Rectal smooth muscle tissue (tissue), 1 donor: ENCODE measurements around the gene GRIA1.

ENCODE experiments used
- H3K27ac ChIP-seq: one replicate; pipeline ENCODE4 v1.7.0; 2013; ENCODE audit warnings: low read depth, low read length, inconsistent platforms
- H3K27me3 ChIP-seq: one replicate; pipeline ENCODE4 v1.7.0; 2013; ENCODE audit warnings: low read length; ENCODE audit not compliant: control insufficient read depth, insufficient read depth
- H3K36me3 ChIP-seq: one replicate; pipeline ENCODE4 v1.7.0; 2013; ENCODE audit warnings: low read length; ENCODE audit not compliant: control insufficient read depth, insufficient read depth
- H3K4me1 ChIP-seq: one replicate; pipeline ENCODE4 v1.7.0; 2013; ENCODE audit warnings: low read length; ENCODE audit not compliant: control insufficient read depth, insufficient read depth
- H3K4me3 ChIP-seq: one replicate; pipeline ENCODE4 v1.7.0; 2013; ENCODE audit warnings: low read length
- H3K9ac ChIP-seq: one replicate; pipeline ENCODE4 v1.7.0; 2013; ENCODE audit warnings: low read length

Gene GRIA1

GRCh38 chr5:153534102-153534501 is 43.6 kb downstream of the GRIA1 start:
- Histone ChIP-seq H3K27me3 (no peaks in the 10 kb centered on the region), H3K27ac (no peak overlapping the region), H3K4me3 (no peak overlapping the region), H3K9ac (no peak overlapping the region), H3K4me1 (no peaks in the 10 kb centered on the region), H3K36me3 (no peaks in the 10 kb centered on the region)

- no peaks in the 10 kb centered on the region for H3K27me3 ChIP-seq
- no peak overlapping the region for H3K9ac ChIP-seq
- no peaks in the 10 kb centered on the region for H3K4me1 ChIP-seq
- H3K36me3 ChIP-seq: no peaks in the 10 kb centered on the region
- H3K27ac ChIP-seq: no peak overlapping the region
- H3K4me3 ChIP-seq: no peak overlapping the region
Measured at GRCh38 chr5:153537207-153537606, 46.7 kb downstream of the GRIA1 start.

- Histone ChIP-seq H3K27ac (no peak overlapping the region), H3K4me3 (no peak overlapping the region), H3K36me3 (no peaks in the 10 kb centered on the region), H3K4me1 (no peaks in the 10 kb centered on the region), H3K27me3 (no peaks in the 10 kb centered on the region), H3K9ac (no peak overlapping the region)
Measured at GRCh38 chr5:153539983-153540382, 49.5 kb downstream of the GRIA1 start.

GRCh38 chr5:153542536-153542935 is 52.1 kb downstream of the GRIA1 start:
- Histone ChIP-seq H3K27me3 (no peaks in the 10 kb centered on the region), H3K9ac (no peak overlapping the region), H3K36me3 (no peaks in the 10 kb centered on the region), H3K4me1 (no peaks in the 10 kb centered on the region), H3K4me3 (no peak overlapping the region), H3K27ac (no peak overlapping the region)

DNA sequence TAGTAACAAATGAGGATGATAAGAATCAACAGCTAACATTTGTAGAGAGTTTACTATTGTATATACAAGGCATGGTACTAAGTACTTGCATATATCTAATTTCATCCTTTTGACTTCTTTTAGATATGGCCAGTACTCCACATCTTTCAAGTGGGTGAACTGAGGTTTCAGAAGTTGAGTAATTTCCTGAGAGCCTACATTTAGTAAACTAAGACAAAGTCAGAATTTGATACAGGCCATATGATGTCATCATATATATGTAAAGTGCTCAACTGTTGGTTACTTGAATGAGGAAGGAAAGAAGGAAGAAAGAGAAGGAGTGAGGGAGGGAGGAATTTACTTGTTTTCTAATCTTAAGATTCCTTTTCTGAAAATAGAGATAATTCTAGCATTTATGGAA is 52.8 kb downstream of the GRIA1 start:
- no peak overlapping the region for H3K9ac ChIP-seq
- H3K4me1 ChIP-seq: no peaks in the 10 kb centered on the region
- H3K4me3 ChIP-seq: no peak overlapping the region
- no peaks in the 10 kb centered on the region for H3K36me3 ChIP-seq
- no peaks in the 10 kb centered on the region for H3K27me3 ChIP-seq
- H3K27ac ChIP-seq: no peak overlapping the region

DNA sequence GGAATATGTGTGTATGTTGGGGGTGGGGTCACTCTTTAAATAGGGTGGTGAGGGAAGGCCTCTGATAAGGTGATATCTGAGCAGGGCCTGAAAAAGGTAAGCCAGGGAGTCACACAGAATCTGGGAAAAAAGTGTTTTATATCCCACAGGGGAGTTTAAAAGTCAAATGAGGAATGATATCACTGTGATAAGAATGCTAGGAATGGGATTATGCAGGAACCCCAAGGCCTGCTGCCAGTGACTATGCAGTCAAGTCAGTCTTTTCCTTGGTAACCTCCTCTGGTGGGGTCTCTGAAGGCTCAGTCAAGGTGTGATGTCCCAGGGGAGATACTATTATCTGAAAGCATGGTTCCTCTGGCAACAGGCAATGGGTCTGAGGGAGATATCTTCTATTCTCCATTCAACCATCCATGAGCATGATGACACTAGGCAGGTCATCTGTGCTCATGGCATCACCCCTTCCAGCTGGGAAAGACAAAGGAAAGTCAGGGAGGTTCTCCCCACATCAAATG is 53.5 kb downstream of the GRIA1 start:
- no peak overlapping the region for H3K27ac ChIP-seq
- H3K4me1 ChIP-seq: no peaks in the 10 kb centered on the region
- no peak overlapping the region for H3K4me3 ChIP-seq
- no peak overlapping the region for H3K9ac ChIP-seq
- no peaks in the 10 kb centered on the region for H3K36me3 ChIP-seq
- H3K27me3 ChIP-seq: no peaks in the 10 kb centered on the region

GRCh38 chr5:153544706-153545105 is 54.2 kb downstream of the GRIA1 start:
- no peaks in the 10 kb centered on the region for H3K27me3 ChIP-seq
- no peak overlapping the region for H3K27ac ChIP-seq
- no peak overlapping the region for H3K9ac ChIP-seq
- no peaks in the 10 kb centered on the region for H3K4me1 ChIP-seq
- no peaks in the 10 kb centered on the region for H3K36me3 ChIP-seq
- H3K4me3 ChIP-seq: no peak overlapping the region

DNA sequence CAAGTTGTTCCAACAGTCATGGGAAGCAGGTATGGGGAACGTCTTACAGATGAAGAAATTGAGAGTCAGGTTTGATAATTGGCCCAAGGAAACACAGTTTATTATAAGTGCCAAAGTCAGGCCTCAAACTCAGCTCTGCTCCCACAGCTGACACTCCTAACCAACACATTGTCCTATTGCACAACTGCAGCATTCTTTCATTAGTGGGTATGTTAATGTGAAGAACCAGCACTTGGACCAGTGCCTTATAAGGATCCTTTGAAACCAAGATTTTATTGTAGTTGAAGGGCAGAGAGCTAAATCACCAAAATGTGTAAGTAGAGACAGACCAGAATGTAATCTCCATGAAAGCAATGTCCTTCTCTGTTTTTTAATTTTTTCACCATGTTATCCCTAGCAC is 56.1 kb downstream of the GRIA1 start:
- no peaks in the 10 kb centered on the region for H3K36me3 ChIP-seq
- H3K27ac ChIP-seq: no peak overlapping the region
- no peaks in the 10 kb centered on the region for H3K27me3 ChIP-seq
- H3K9ac ChIP-seq: no peak overlapping the region
- peaks cover under 1% of the 10 kb centered on the region for H3K4me1 ChIP-seq
- H3K4me3 ChIP-seq: no peak overlapping the region

GRCh38 chr5:153551537-153552079 is 61.1 kb downstream of the GRIA1 start:
- Histone ChIP-seq H3K27me3 (no peaks in the 10 kb centered on the region), H3K4me1 (peaks cover 7% of the 10 kb centered on the region), H3K36me3 (no peaks in the 10 kb centered on the region), H3K9ac (no peak overlapping the region), H3K27ac (no peak overlapping the region), H3K4me3 (no peak overlapping the region)

GRCh38 chr5:153552886-153553285 is 62.4 kb downstream of the GRIA1 start:
- Histone ChIP-seq H3K9ac (no peak overlapping the region), H3K4me3 (no peak overlapping the region), H3K36me3 (no peaks in the 10 kb centered on the region), H3K27ac (no peak overlapping the region), H3K4me1 (peaks cover 7% of the 10 kb centered on the region), H3K27me3 (no peaks in the 10 kb centered on the region)

DNA sequence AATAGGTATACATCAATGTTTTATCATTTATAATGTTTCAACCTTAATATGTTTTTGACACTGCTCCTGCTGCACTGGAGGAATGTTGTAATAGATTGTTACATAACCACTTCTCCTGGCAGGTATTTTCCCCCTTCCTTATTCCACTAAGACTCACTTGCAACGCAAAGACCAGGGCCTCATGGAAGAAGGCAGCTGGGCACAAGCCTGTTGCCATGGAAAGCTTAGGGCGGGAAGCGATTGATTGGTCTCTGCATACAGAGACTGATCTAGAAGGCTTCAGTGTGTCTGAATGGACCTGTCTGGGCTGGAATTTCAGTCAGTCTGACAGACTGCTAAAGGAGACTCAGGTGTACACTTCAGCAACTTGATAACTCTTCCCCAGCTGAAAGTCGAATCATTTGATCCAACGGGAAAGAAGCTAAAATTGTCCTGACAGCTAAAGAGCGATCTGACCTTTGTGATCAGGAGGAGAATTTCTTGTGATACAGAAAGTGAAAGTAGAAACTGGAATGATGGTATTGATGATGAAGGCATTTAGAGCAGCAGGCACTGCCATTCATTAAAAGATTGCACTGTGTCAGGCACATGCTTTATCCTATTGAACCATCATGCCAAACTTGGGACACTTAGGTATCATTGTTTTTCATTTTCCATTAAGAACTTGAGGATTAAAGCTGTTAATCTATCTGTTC is 65.1 kb downstream of the GRIA1 start:
- H3K27me3 ChIP-seq: no peaks in the 10 kb centered on the region
- H3K4me1 ChIP-seq: peaks cover 7% of the 10 kb centered on the region
- no peak overlapping the region for H3K9ac ChIP-seq
- H3K27ac ChIP-seq: no peak overlapping the region
- no peak overlapping the region for H3K4me3 ChIP-seq
- no peaks in the 10 kb centered on the region for H3K36me3 ChIP-seq

- H3K4me1 ChIP-seq: no peaks in the 10 kb centered on the region
- no peak overlapping the region for H3K9ac ChIP-seq
- H3K27me3 ChIP-seq: no peaks in the 10 kb centered on the region
- no peak overlapping the region for H3K4me3 ChIP-seq
- no peaks in the 10 kb centered on the region for H3K36me3 ChIP-seq
- no peak overlapping the region for H3K27ac ChIP-seq
Measured at GRCh38 chr5:153558957-153559356, 68.5 kb downstream of the GRIA1 start.

DNA sequence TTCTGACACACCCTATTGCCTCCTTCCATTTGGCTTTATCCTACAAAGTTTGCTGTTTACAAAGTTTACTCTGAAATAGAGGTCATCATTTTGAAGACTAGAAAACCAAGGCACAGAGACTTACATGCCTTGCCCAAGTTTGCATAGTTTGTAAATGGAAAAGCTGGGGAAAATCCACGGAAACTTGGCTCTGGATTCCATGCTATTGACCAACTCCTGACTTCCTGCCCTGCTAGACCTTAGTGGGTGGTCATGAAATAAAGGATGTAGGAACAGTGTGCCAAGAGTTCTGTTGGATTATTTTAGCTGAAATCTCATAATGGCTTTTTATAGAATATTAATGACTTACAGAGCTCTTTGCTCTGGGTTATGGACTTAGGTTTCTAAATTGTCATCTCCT is 69.5 kb downstream of the GRIA1 start:
- H3K9ac ChIP-seq: no peak overlapping the region
- H3K27me3 ChIP-seq: no peaks in the 10 kb centered on the region
- H3K4me1 ChIP-seq: no peaks in the 10 kb centered on the region
- no peaks in the 10 kb centered on the region for H3K36me3 ChIP-seq
- H3K27ac ChIP-seq: no peak overlapping the region
- H3K4me3 ChIP-seq: no peak overlapping the region
